ENCODE data around the gene PNMA6A.
A peak's percentile ranks its signal among the peaks of the same experiment; 100 is the strongest.

Gene PNMA6A

GRCh38 chrX:153032397-153033118 is 39.7 kb upstream of the PNMA6A start:
- no peaks in the 10 kb centered on the region for H3K36me3 ChIP-seq (ENCODE audit: control insufficient read depth, insufficient read depth, low read length)
- peak overlapping the region; percentile 59 for H3K4me2 ChIP-seq (ENCODE audit: low read length)
- H2AFZ ChIP-seq: peak overlapping the region; percentile 60
- H3K9ac ChIP-seq: no peak overlapping the region
- no peaks in the 10 kb centered on the region for H3K9me3 ChIP-seq (ENCODE audit: control insufficient read depth, low read length)
- no peaks in the 10 kb centered on the region for H3K4me1 ChIP-seq
- peak overlapping the region; percentile 40 for H3K4me3 ChIP-seq (ENCODE audit: low read depth, low read length)
- H3K79me2 ChIP-seq: no peaks in the 10 kb centered on the region
- no peaks in the 10 kb centered on the region for H3K27me3 ChIP-seq (ENCODE audit: control insufficient read depth, insufficient read depth, low read length)
- TF ChIP-seq CTCF (IDR thresholded peaks at IDR 0.05): peak; percentile 81
- H3K27ac ChIP-seq: no peak overlapping the region

GRCh38 chrX:153049093-153049492 is 23.2 kb upstream of the PNMA6A start:
- Histone ChIP-seq H3K79me2 (no peaks in the 10 kb centered on the region), H3K36me3 (ENCODE audit: control insufficient read depth, insufficient read depth, low read length) (no peaks in the 10 kb centered on the region), H3K4me1 (no peaks in the 10 kb centered on the region), H3K4me2 (ENCODE audit: low read length) (no peak overlapping the region), H3K4me3 (ENCODE audit: low read depth, low read length) (no peak overlapping the region), H3K9me3 (ENCODE audit: control insufficient read depth, low read length) (no peaks in the 10 kb centered on the region), H3K27me3 (ENCODE audit: control insufficient read depth, insufficient read depth, low read length) (no peaks in the 10 kb centered on the region), H3K9ac (no peak overlapping the region), H3K27ac (no peak overlapping the region), H2AFZ (no peak overlapping the region)
- TF ChIP-seq CTCF (IDR thresholded peaks at IDR 0.05): no peak

GRCh38 chrX:153052534-153052933 is 19.7 kb upstream of the PNMA6A start:
- H3K4me1 ChIP-seq: no peaks in the 10 kb centered on the region
- no peak overlapping the region for H3K27ac ChIP-seq
- H2AFZ ChIP-seq: no peak overlapping the region
- TF ChIP-seq CTCF (IDR thresholded peaks at IDR 0.05): no peak
- H3K27me3 ChIP-seq (ENCODE audit: control insufficient read depth, insufficient read depth, low read length): no peaks in the 10 kb centered on the region
- H3K4me3 ChIP-seq (ENCODE audit: low read depth, low read length): no peak overlapping the region
- no peaks in the 10 kb centered on the region for H3K9me3 ChIP-seq (ENCODE audit: control insufficient read depth, low read length)
- H3K4me2 ChIP-seq (ENCODE audit: low read length): no peak overlapping the region
- no peaks in the 10 kb centered on the region for H3K79me2 ChIP-seq
- H3K36me3 ChIP-seq (ENCODE audit: control insufficient read depth, insufficient read depth, low read length): no peaks in the 10 kb centered on the region
- H3K9ac ChIP-seq: no peak overlapping the region

- H3K79me2 ChIP-seq: no peaks in the 10 kb centered on the region
- no peak within 1 kb of the TSS for H3K4me2 ChIP-seq (ENCODE audit: low read length)
- TF ChIP-seq CTCF (IDR thresholded peaks at IDR 0.05): no peak
- no peak within 1 kb of the TSS for H3K4me3 ChIP-seq (ENCODE audit: low read depth, low read length)
- H3K36me3 ChIP-seq (ENCODE audit: control insufficient read depth, insufficient read depth, low read length): no peaks in the 10 kb centered on the region
- no peak within 1 kb of the TSS for H3K27ac ChIP-seq
- no peaks in the 10 kb centered on the region for H3K4me1 ChIP-seq
- no peaks in the 10 kb centered on the region for H3K9me3 ChIP-seq (ENCODE audit: control insufficient read depth, low read length)
- no peak within 1 kb of the TSS for H3K9ac ChIP-seq
- no peaks in the 10 kb centered on the region for H3K27me3 ChIP-seq (ENCODE audit: control insufficient read depth, insufficient read depth, low read length)
- H2AFZ ChIP-seq: peak within 1 kb of the TSS; percentile 42
Observed at GRCh38 chrX:153055871-153056749, 16.1 kb upstream of the PNMA6A start, which contains the start of gene PNMA3. PNMA3 (plus strand) TSS chrX:153056470; CDS start chrX:153057056, 586 bp downstream.
